GM08714 (cell line): ENCODE data around the gene AFF3.
"Not testable (repeated sequence)": the region's sequence is repeated elsewhere in the genome, so short reads cannot be mapped to it uniquely, and the experiment has no call there.

ENCODE experiments used
- H3K4me3 ChIP-seq: fragments of 200-500 bp; sonication (Bioruptor generic); 2 replicates; pipeline ENCODE4 v1.5.1; 2014; ENCODE audit warnings: mild to moderate bottlenecking, low read length, inconsistent platforms
- ZNF274 ChIP-seq: IDR thresholded peaks from 2 replicates; pipeline ENCODE4 v1.6.1; 2012; ENCODE audit warnings: mild to moderate bottlenecking, low read depth, low read length

Gene AFF3

GRCh38 chr2:99933894-99934650 lies 208.3 kb downstream of the AFF3 start:
- TF ChIP-seq ZNF274: no peak

GRCh38 chr2:99933491-99933890 lies 208.9 kb downstream of the AFF3 start:
- H3K4me3 ChIP-seq: not testable (repeated sequence)

More at GRCh38 chr2:99933894-99934650, 208.3 kb downstream of the AFF3 start:
- no peak overlapping the region for H3K4me3 ChIP-seq

DNA sequence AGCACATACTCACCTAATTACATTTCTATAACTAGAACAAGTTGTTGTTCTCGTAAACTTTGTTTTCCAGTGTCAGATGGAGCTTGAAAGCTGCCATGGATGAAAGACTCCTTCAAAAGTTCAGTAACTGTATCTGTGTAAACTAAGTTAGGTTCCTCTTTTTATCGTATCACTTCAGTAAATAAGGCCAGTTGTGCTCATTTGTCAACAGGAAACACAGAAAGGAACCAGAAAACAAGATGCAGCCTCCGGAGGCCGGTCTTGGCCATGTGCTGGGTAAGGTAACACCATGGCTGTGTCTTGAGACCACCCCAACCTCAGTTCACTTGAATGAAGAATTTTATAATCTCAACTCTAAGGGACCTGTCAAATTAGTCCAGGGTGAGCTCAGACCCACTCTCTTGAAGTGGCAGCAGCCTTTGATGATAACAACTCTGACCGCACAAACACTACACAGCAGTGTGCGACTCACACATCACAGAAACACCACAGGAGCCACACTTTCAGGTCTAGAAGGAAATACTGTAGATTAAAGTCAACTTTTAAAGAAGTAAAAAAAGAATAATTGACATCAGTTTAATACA lies 213.8 kb downstream of the AFF3 start:
- H3K4me3 ChIP-seq: no peak overlapping the region
- TF ChIP-seq ZNF274: no peak

GRCh38 chr2:99927690-99928207 lies 214.6 kb downstream of the AFF3 start:
- not testable (repeated sequence) for H3K4me3 ChIP-seq

DNA sequence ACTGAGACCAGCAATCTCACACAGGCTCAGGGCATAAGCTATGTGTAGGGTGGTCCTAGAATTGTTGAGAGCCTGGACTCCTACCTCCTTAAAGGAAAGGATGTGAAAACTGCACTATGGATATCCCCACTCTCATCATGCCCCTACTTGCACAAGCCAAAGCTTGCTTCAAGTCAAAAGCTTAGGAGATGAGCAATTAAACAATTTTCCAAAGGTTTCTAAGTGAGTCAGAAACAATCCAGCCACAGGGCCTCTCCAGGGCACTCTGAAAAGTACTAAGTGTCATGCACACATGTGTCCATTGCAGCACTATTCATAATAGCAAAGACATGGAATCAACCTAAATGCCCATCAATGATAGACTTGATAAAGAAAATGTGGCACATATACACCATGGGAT lies 215.4 kb downstream of the AFF3 start:
- TF ChIP-seq ZNF274: no peak
- H3K4me3 ChIP-seq: no peak overlapping the region

GRCh38 chr2:99925960-99926359 lies 216.4 kb downstream of the AFF3 start:
- H3K4me3 ChIP-seq: no peak overlapping the region
- TF ChIP-seq ZNF274: no peak

GRCh38 chr2:99922664-99923063 lies 219.7 kb downstream of the AFF3 start:
- no peak for TF ChIP-seq ZNF274
- no peak overlapping the region for H3K4me3 ChIP-seq

DNA sequence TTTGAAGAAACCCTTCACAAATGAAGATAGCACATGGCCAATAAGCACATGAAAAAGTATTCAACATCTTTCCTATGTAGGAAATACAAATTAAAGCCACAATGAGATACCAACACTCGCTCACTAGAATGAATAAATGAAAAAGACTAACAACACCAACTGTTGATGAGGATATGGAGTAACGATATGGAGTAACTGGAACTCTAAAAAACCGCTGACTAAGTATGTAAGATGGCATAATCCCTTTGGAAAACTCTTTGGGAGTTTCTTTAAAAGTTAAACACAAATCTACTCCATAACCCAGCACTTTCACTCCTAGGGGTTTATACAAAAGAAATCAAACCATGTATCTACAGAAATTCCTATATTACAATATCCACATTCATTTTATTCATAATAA lies 220.5 kb downstream of the AFF3 start:
- TF ChIP-seq ZNF274: no peak
- no peak overlapping the region for H3K4me3 ChIP-seq

- no peak for TF ChIP-seq ZNF274
- H3K4me3 ChIP-seq: no peak overlapping the region
Observed at GRCh38 chr2:99918389-99918788, 224.0 kb downstream of the AFF3 start.

- no peak overlapping the region for H3K4me3 ChIP-seq
- no peak for TF ChIP-seq ZNF274
Observed at GRCh38 chr2:99915108-99915675, 227.2 kb downstream of the AFF3 start.

DNA sequence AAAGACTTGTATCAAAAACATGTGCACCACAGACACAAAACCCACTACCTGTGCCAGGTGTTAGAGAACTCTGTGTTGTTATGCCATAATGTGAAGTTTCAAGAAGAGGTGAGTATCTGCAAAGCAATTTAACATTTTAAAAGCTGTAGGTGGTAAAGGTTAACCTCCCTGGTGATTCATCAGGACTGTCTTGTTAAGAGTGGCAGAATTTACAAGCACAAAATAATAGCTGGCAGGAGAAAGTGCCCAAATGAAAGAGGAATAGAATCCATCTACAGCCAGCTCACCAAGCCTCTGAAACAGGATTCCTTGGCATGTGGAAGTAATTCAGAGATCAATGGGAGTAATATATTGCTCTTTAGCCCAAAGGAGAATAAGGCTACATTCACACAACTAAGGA lies 230.7 kb downstream of the AFF3 start:
- no peak for TF ChIP-seq ZNF274
- no peak overlapping the region for H3K4me3 ChIP-seq

DNA sequence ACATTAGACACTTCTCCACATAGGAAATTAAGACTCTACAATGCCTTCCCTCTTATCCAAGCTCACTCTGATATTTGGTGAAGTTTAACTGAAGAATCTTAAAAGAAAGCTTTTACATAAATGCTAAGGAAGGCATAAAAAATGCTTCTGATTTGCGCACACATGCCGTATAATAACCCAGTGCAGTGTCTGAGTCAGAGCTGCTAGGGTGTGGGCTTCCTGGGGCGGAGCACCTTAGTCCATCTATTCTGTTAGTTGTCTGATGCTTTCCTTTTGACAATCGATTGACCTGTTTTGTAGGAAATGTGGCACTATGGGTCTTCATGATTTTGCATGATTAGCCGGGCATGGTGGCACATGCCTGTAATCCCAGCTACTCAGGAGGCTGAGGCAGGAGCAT lies 231.5 kb downstream of the AFF3 start:
- no peak for TF ChIP-seq ZNF274
- H3K4me3 ChIP-seq: no peak overlapping the region

GRCh38 chr2:99905636-99906035 lies 236.8 kb downstream of the AFF3 start:
- TF ChIP-seq ZNF274: no peak
- no peak overlapping the region for H3K4me3 ChIP-seq

DNA sequence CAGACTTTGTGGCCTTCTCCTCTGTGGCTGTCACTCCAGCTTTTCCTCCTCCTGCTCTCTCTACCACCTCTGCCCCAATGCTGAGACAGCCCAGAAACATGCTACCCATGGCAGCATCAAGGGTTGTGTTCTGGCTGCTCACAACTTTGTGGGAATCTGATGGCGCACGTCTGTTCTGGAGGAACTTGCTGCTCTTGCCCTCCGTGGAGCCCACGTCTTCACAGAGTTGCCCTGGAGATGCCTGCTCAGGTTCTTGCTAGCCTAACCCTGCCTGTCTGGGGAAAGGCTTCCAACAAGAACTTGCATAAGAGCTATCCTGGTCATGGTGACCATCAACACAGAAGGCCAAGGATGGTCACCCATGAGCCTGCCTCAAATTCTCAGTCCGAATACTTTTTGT lies 237.4 kb downstream of the AFF3 start:
- TF ChIP-seq ZNF274: no peak
- no peak overlapping the region for H3K4me3 ChIP-seq

DNA sequence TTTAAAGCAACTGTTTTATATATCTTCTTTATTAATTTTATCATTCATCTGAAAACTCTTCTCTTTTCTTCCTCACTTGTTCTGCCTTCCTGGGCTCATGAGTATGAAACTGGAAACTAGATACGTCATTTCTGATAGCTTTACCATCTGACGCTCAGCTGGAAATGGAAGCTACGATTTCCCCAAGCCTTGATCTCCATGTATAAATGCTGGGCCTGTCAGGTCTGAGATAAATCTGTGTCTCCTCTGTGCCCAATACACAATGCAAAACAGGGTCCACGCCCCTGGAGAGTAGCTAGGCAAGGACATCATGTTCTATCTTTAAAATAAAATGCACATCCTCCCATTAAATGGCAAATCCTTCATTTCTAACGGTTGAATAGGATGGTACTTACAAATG lies 238.4 kb downstream of the AFF3 start:
- H3K4me3 ChIP-seq: no peak overlapping the region
- TF ChIP-seq ZNF274: no peak
